Tibial nerve (tissue), 4 donors: ENCODE data around the gene PIK3AP1. TPM values are rescaled to one million over a fixed set of nuclear protein-coding genes. Genes with fewer than 3 reads are reported as not detected.
"Not testable (repeated sequence)": the region's sequence is repeated elsewhere in the genome, so short reads cannot be mapped to it uniquely, and the experiment has no call there.

Experiments
- DNase-seq, 2 donors: peaks; one replicate each; pipeline ENCODE4 v3.0.0-alpha.2; 2019; ENCODE audit warnings: low spot score in 2 of 2
- H3K27ac ChIP-seq, 4 donors: fragments of 200-600 bp; sonication (generic) in 3 of 4; one replicate each; pipeline ENCODE4 v1.5.1; 2017 to 2019; ENCODE audit warnings: mild to moderate bottlenecking in 1 of 4
- H3K27me3 ChIP-seq, 2 donors: fragments of 200-600 bp; sonication (generic) in 1 of 2; one replicate each; pipeline versions ENCODE4 v1.5.1 to v1.6.0; 2017 to 2019
- H3K36me3 ChIP-seq, 3 donors: fragments of 200-600 bp; sonication (generic); one replicate each; pipeline ENCODE4 v1.5.1; 2018 to 2019
- H3K4me1 ChIP-seq, 4 donors: fragments of 200-600 bp; sonication (generic) in 3 of 4; one replicate each; pipeline ENCODE4 v1.5.1; 2017 to 2019
- H3K4me3 ChIP-seq, 4 donors: fragments of 200-600 bp; sonication (generic) in 3 of 4; one replicate each; pipeline ENCODE4 v1.5.1; 2017 to 2019; ENCODE audit warnings: mild to moderate bottlenecking in 1 of 4, moderate library complexity in 1 of 4
- H3K9me3 ChIP-seq, 4 donors: fragments of 200-600 bp; sonication (generic) in 3 of 4; one replicate each; pipeline ENCODE4 v1.5.1; 2017 to 2019
- EP300 ChIP-seq, 2 donors: sonication (generic); formaldehyde crosslinking; IDR thresholded peaks; one replicate each; pipeline ENCODE4 v1.6.1; 2017; ENCODE audit warnings: antibody characterized with exemption in 2 of 2, mild to moderate bottlenecking in 1 of 2
- POLR2A ChIP-seq, 2 donors: fragments of 450-650 bp; IDR thresholded peaks; one replicate each; pipeline ENCODE4 v1.6.1; 2017; ENCODE audit warnings: antibody characterized with exemption in 2 of 2, mild to moderate bottlenecking in 2 of 2, moderate library complexity in 2 of 2
- WGBS, 2 donors: methylation state at CpG; one replicate each; pipeline ENCODE4 v1.1.5; 2018; 5-methylcytosine and 5-hydroxymethylcytosine counted together
- total RNA-seq, 4 donors: library from RNA; depleted of rRNA; stranded (reverse); fragments of >200 nt; gene quantifications; one replicate each; pipeline ENCODE4 v1.1.0, GENCODE V29; 2016
- TF ChIP-seq, protein P1 (sequence below), 5 experiments: fragments of 200-600 bp in 3 of 5; fragments of 450-650 bp in 2 of 5; sonication (generic) in 3 of 5; IDR thresholded peaks; one replicate each; pipeline ENCODE4 v1.5.1; 2016 to 2019; ENCODE audit warnings: antibody characterized with exemption in 5 of 5, mild to moderate bottlenecking in 3 of 5, moderate library complexity in 2 of 5

Gene PIK3AP1
- total RNA-seq, 4 donors from 2014 or later: 7.1 to 21.3 (median 14.2) TPM

DNA sequence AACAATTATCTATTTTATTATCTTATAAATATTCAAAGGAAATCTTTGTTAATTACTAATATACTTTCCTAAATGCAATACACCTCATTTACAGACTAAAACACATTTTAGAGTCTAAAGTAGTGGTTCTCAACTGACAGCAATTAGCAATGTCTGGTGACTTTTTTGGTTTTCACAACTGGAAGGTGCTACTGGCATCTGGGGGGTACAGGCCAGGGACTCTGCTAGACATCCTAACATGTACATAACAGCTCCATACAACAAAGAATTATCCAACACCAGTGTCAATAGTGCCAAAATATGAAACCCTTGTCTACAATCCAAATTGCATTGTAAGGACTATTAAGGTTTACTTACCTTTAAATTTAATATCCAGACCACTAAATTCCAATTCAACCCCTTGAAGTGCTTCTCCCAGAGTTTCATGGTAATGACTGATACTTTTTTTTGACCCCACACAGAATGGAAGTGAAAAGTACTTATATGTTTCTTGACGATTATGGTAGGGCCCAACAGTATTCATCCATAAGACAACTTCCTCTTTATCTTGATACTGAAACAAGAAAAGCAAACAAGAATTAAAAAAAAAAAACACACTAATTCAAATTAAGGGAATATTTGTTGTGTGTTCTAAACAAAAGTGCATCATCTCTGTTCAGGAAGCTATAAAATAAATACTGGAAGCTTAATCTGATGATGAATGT, 143.9 kb downstream of the PIK3AP1 start:
- no peaks in the 10 kb centered on the region for H3K9me3 ChIP-seq
- no peak for DNase-seq
- no peak overlapping the region for H3K27ac ChIP-seq
- WGBS, 2 donors: 32 to 55% methylated on average over 1 of the region's 1 CpG
- peaks cover 0 to 59% (median 4%) of the 10 kb centered on the region in 4 donors for H3K4me1 ChIP-seq
- H3K27me3 ChIP-seq: no peaks in the 10 kb centered on the region
- TF ChIP-seq, protein P1, sequence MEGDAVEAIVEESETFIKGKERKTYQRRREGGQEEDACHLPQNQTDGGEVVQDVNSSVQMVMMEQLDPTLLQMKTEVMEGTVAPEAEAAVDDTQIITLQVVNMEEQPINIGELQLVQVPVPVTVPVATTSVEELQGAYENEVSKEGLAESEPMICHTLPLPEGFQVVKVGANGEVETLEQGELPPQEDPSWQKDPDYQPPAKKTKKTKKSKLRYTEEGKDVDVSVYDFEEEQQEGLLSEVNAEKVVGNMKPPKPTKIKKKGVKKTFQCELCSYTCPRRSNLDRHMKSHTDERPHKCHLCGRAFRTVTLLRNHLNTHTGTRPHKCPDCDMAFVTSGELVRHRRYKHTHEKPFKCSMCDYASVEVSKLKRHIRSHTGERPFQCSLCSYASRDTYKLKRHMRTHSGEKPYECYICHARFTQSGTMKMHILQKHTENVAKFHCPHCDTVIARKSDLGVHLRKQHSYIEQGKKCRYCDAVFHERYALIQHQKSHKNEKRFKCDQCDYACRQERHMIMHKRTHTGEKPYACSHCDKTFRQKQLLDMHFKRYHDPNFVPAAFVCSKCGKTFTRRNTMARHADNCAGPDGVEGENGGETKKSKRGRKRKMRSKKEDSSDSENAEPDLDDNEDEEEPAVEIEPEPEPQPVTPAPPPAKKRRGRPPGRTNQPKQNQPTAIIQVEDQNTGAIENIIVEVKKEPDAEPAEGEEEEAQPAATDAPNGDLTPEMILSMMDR (IDR thresholded peaks at IDR 0.05): no peak
- TF ChIP-seq POLR2A (IDR thresholded peaks at IDR 0.05) (no peak), EP300 (IDR thresholded peaks at IDR 0.05) (no peak)
- H3K36me3 ChIP-seq: peaks cover 0 to 8% (median 0%) of the 10 kb centered on the region in 3 donors
- H3K4me3 ChIP-seq: no peak overlapping the region

GRCh38 chr10:96574564-96574963, 145.8 kb downstream of the PIK3AP1 start:
- H3K27ac ChIP-seq, H3K4me3 ChIP-seq, H3K9me3 ChIP-seq, DNase-seq, H3K36me3 ChIP-seq, H3K27me3 ChIP-seq: not testable (repeated sequence)
- peaks cover 0 to 55% (median 4%) of the 10 kb centered on the region in 4 donors for H3K4me1 ChIP-seq
- WGBS, 2 donors: 97 to 100% methylated on average over 2 of the region's 2 CpGs

DNA sequence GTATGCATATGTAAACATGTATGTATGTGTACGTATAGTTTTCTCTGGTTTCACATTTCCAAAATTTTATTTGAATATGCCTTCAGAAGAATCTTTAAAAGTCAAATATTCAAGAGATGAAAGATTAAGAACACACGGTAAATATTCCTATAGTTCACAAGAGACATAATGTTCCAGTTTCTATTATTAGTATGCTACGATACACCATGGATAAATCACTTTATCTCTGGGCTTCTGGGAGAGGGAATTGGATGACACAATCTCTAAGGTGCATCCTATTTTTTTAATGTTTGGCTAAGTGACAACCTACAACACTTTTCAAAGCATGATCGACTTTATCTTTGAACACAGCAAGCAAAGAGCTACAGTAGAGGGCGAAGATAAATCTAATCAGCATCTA, 147.3 kb downstream of the PIK3AP1 start:
- 87 to 91% methylated on average over 5 of the region's 5 CpGs for WGBS, 2 donors

DNA sequence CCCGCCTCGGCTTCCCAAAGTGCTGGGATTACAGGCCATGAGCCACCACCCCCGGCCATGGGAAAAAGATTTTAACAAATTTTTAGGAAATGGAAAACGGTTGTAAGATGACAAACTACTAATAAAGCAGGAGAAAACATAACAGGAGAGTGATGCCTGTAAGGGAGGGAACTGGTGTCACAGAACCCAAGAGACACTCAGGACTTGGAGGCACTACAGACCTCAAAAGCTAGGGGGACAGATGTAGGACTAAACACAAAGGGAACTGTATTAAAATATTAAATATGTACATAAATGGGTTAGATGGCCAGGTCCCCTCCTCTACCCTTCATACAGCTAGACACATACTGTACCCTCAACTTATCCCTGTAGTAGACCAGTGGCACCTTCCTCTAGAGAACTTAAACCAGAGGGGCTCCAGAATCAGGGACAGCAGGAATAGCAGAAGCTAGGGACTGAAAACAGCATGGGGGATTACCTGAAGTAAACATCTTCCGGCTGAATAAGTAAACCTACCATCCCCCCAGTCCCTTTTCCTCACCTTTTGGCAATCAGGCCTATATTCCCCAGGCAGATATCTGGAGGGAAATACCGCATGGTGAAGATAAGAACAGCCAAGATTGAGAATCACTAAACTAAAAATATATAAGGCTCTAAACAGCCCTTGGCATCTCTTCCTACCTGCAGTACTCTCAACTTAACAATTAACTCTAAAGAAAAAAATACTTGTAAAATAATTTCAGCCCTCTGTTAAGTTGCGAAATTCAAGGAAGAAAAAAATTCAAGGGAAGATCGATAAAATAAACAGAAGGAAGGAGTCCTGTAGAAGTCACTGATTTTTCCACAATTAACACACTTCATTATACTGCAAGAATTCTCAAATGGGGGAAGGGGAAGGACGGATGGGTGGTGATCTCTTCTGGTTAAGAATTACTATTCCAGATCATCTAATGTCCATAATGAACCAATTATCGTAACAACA, 149.0 kb downstream of the PIK3AP1 start:
- Histone ChIP-seq H3K27ac (no peak overlapping the region), H3K4me3 (no peak overlapping the region), H3K9me3 (no peaks in the 10 kb centered on the region), H3K4me1 (peaks cover 0 to 44% (median 2%) of the 10 kb centered on the region in 4 donors), H3K36me3 (peaks cover 0 to 8% (median 0%) of the 10 kb centered on the region in 3 donors), H3K27me3 (no peaks in the 10 kb centered on the region)
- DNase-seq: no peak
- 79 to 81% methylated on average over 10 of the region's 10 CpGs for WGBS, 2 donors
- TF ChIP-seq, protein P1 (IDR thresholded peaks at IDR 0.05): no peak
- TF ChIP-seq POLR2A (IDR thresholded peaks at IDR 0.05): no peak

More for the DNA sequence above, 147.3 kb downstream of the PIK3AP1 start:
- no peaks in the 10 kb centered on the region for H3K9me3 ChIP-seq
- no peak overlapping the region for H3K27ac ChIP-seq
- no peak for DNase-seq
- no peak for TF ChIP-seq POLR2A (IDR thresholded peaks at IDR 0.05)
- H3K4me1 ChIP-seq: peaks cover 0 to 49% (median 4%) of the 10 kb centered on the region in 4 donors
- H3K4me3 ChIP-seq: no peak overlapping the region
- peaks cover 0 to 8% (median 0%) of the 10 kb centered on the region in 3 donors for H3K36me3 ChIP-seq
- no peaks in the 10 kb centered on the region for H3K27me3 ChIP-seq

DNA sequence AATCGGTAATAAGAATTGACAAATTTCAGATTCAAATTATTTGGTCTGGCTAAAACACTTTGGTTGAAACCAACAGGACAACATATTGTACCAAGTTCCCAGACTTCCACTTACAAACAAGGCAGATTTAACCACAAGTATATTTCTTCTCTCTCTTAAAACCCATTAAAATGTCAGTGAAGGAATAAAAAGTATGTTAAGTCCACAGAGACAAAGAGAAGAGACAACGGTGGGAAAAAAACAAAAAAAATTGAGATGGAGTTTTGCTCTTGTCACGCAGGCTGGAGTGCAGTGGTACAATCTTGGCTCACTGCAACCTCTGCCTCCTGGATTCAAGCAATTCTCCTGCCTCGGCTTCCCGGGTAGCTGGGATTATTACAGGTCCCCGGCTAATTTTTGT, 149.8 kb downstream of the PIK3AP1 start:
- Histone ChIP-seq H3K36me3 (peaks cover 0 to 8% (median 0%) of the 10 kb centered on the region in 3 donors), H3K27ac (no peak overlapping the region), H3K27me3 (no peaks in the 10 kb centered on the region), H3K9me3 (no peaks in the 10 kb centered on the region), H3K4me1 (peaks cover 0 to 50% (median 2%) of the 10 kb centered on the region in 4 donors), H3K4me3 (no peak overlapping the region)
- DNase-seq: no peak
- WGBS, 2 donors: 78 to 88% methylated on average over 6 of the region's 6 CpGs
- TF ChIP-seq, protein P1 (IDR thresholded peaks at IDR 0.05): no peak

DNA sequence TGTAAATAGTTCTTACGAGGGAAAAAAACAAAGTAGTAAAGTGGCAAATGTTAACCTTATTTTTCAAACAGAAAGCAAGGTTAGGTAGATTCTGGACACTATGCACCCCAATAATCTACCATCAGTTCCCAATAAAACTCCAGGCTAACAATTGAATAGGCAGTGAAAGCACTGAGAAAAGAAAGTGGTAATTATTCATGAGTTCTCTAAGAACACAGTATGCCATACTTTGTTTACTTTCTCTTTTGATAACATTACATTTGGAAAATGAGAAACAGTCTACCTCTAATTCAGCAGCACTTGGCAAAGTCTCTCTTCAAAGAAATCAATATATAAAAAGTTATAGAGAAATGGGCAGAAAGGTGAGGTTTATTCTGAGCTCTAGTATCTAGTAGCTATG, 151.9 kb downstream of the PIK3AP1 start:
- Histone ChIP-seq H3K4me1 (peaks cover 0 to 51% (median 2%) of the 10 kb centered on the region in 4 donors), H3K36me3 (peaks cover 0 to 9% (median 0%) of the 10 kb centered on the region in 3 donors), H3K9me3 (no peaks in the 10 kb centered on the region), H3K4me3 (no peak overlapping the region), H3K27me3 (no peaks in the 10 kb centered on the region), H3K27ac (no peak overlapping the region)
- DNase-seq: no peak
- no peak for TF ChIP-seq EP300 (IDR thresholded peaks at IDR 0.05)
- TF ChIP-seq, protein P1 (IDR thresholded peaks at IDR 0.05): no peak
- no peak for TF ChIP-seq POLR2A (IDR thresholded peaks at IDR 0.05)
- WGBS, 2 donors: 68 to 82% methylated on average over 1 of the region's 1 CpG
